ENCODE data around the gene GSDME.

The GSDME gene

GRCh38 chr7:24722386-24723177 lies 34.7 kb downstream of the GSDME start:
- peak; percentile 63 for DNase-seq (ENCODE audit: low spot score)

GRCh38 chr7:24721481-24722001 lies 35.7 kb downstream of the GSDME start:
- DNase-seq (ENCODE audit: low spot score) = peak; percentile 40

DNA sequence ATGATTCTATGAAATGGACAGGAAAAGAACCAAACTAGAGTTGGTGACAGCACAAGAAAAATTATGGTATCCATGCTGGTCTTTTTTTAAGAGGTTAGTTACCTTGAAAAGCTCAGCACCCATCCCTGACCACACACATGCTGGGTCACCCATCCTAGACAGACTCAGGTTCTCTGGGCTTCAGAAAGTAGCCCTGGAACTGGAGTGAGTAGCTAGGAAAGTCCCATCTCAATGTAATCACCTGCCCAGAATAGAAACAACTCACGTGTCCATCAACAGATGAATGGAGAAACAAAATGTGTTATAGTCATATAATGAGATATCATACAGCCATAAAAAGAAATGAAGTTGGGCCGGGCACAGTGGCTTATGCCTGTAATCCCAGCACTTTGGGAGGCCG lies 37.0 kb downstream of the GSDME start:
- no peak for DNase-seq (ENCODE audit: low spot score)

DNA sequence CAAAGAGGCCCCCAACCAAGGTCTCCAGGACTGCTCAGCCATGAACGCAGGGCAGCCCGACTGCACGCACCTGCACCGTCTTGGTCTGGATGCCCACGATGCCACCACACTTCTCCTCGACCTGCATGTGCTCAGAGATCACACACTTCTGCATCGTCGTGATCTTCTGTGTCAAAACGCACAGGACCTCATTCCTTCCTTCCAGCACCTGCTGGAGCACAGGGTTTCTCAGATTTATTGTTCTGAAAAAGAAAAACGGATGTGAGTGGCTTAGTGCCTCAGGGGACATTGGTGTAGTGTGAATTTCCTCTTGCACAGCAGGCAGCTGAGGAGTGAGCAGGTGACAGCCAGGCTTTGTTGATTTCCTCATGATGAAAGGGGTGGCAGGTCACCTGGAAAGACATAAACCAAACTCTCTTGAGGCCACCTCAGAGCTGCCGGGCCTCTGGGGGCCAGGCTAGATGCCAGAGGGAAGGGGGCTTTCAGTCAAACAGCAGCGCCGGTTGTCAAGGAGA lies 38.2 kb downstream of the GSDME start:
- peak; percentile 28 for DNase-seq (ENCODE audit: low spot score)

- no peak for DNase-seq (ENCODE audit: low spot score)
These were observed 38.8 kb downstream of the GSDME start for GRCh38 chr7:24718431-24718831.

- no peak for DNase-seq (ENCODE audit: low spot score)
These were observed 39.5 kb downstream of the GSDME start for GRCh38 chr7:24717694-24718320.

DNA sequence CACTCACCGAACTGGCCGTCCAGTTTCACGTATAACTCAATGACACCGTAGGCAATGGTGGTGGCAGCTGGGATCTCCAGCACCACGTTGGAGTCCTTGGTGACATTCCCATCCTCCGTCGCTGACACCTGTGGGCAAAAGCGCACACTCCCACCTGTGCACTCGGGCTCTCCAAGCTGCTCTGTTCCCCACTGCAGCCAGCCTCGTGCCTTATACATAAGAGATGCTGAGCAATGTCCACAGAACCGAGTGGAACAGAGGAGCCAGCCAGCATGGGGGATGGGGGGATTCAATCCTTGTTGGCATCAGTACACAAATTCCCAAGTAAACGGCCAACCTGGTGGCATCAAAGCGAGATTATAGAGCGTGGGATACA lies 40.0 kb downstream of the GSDME start:
- DNase-seq (ENCODE audit: low spot score) = no peak

DNA sequence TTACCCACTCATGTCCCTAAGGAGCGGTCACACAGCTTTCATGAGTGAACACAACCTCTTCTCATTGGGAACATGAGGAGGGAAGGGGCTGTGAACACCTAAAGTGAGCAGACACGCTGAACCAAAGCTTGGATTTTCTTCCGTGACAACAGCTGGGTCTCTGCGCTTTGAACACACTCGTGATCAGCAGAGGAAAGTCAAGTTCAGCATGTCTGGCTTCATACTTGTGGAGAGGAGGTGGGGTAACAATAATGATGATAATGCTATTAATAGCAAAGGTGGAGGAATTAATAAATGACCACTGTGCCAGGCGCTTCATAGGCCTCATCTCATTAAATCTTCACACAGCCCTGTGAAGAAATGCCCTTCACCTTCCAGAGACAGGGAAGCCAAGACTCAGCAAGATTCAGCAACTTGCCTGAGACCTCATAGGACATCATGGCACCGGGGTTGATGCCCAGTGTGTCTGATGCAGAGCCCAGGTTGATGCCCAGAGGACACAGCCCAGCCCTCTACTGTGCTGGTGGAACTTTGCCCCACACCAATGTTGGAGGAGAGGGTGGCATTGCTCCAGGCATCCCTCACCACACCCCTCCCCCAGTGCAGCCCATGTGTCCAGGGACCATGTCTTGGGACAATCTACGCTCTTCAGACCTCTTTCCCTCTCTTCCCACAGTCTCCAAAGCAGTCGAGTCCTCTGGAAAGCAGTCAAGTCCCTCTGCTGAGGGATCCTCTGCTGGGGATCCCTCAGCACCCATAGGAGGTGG lies 40.6 kb downstream of the GSDME start:
- no peak for DNase-seq (ENCODE audit: low spot score)

GRCh38 chr7:24715661-24716479 lies 41.4 kb downstream of the GSDME start:
- DNase-seq (ENCODE audit: low spot score) = no peak

DNA sequence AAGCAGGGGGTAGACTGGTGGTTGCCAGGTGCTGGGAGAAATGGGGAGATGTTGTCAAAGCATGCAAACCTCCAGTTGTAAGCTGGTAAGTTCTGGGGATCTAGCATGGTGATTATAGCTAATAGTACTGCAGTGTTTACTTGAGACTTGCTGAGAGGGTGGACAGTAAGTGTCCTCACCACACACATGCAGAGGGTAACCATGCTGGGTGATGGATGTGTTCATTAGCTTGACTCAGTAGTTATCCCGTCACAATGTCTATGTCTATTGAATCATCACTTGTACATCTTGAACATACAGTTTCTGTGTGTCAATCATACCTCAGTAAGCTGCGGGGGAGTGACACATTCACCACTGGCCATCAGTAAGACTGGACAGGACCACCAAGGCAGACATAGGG lies 42.1 kb downstream of the GSDME start:
- DNase-seq (ENCODE audit: low spot score) = no peak

DNA sequence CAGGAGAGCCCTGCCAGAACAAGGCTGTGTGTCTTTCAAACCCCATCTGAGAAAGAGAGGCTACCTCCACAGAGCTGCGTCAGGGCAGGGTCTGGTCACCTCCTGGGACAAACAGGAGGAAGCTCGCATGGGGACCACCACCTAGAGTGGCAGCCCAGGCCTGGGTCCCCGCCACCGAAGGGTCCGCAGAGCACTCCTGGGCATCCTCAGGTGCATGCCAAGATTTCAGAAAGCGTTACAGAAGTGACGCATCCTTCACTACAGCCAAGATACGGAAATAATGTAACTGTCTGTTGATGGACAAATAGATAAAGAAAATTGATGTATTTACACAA lies 42.6 kb downstream of the GSDME start:
- DNase-seq (ENCODE audit: low spot score) = no peak

DNA sequence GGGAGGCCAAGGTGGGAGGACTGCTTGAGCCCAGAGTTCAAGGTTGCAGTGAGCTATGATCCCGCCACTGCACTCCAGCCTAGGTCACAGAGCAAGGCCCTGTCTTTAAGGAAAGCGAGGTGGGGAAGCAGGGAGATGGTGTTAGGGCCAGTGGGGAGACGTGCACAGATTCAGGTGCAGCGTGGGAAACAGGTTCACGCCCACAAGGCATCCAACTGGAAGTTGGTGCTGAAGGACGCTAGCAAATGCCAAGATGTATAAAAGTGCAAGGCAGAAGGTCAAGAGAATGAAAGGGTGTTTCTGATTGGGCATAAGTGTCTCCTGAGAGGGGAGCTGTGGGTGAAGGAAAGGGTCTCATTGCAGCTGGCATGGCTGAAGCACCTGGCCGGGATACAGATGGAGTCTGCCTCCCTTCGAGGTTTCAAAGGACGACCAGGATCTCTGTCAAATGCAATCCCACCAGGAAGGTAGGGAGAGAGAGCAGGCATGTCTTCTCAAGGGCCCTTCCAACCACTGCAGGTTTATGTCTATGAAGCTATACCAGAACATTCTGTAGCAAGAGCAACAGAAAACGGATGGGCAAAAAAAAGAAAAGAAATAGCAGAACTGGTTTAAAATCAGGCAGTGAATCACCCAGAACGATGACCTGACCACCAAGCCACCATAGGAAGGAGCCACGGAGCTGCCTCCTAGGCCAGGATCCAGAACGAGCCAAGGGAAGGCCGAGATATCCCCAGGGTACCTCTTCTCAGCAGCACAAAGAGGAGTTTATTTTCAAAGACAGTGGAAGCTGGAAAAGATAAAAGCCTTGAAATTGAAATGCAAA lies 43.2 kb downstream of the GSDME start:
- DNase-seq (ENCODE audit: low spot score) = no peak

DNA sequence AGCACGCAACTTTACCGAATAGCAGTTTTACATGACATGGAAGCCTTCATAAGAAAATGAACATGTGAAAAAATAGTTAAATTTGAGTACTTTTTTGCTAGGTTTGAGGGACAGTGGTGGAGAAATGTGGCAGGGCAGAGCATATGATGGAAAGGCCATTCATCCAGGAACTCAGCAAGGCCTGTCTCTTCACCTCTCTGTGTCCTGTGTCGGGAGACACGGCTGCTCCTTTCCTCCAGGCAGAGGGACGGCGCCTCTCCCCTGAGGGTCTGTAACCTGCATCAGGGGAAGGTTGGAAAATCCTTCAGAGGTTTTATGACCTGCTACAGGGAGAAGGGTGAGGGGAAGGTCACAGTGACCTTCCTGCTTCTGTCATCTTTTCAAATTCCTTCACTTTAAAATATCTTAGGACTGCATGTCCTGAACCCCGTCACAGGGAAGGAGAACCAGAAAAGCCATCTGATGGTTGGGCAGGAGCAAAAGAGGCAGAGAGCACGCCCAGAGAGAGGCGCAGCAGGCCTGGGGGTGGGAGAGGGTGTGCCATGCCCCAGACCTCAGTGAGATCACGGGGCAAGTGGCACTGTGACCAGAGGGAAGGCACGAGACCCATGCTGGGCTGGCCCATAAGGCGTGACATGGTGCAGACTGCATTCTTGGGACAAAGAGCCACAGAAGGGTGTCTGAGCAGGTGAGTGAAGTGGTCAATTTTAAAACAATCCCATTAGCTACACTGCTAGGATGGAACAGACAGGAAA lies 44.0 kb downstream of the GSDME start:
- DNase-seq (ENCODE audit: low spot score) = no peak

DNA sequence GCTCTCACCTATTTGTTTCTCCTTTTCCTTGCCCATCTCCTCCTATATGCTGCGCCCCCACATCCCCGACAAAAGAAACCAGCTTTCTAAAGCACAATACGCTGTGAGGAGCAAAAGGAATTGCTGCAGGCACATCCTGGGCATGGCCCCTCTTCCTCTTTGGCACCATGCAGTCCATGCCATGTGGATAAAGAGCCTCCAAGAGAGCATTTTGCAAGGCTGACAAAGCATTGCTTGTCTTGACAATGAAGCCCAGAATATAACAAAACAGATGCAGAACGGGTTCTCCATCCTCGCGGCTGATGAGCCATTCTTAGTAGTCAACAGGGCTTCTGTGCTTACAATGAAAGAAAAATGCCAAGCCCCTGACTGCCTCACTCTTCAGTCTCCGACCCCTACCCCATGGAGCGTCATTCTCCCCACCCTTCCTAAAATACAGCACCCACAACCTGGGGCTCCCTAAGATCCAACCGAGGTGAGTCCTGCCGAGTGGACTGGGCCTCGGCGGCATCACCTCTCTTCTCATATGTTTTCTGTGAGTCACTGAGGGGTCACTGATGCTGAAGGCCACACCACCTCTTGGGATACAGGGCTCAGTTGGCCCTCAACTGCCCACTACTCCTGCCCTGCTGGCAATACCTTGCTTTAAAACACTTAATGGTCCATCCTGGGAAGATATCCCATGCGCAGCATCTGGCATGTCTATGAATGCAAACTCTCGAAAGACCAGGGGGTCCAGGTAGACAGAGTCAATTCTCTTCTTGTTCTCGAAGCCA lies 47.5 kb downstream of the GSDME start:
- DNase-seq (ENCODE audit: low spot score) = no peak

DNA sequence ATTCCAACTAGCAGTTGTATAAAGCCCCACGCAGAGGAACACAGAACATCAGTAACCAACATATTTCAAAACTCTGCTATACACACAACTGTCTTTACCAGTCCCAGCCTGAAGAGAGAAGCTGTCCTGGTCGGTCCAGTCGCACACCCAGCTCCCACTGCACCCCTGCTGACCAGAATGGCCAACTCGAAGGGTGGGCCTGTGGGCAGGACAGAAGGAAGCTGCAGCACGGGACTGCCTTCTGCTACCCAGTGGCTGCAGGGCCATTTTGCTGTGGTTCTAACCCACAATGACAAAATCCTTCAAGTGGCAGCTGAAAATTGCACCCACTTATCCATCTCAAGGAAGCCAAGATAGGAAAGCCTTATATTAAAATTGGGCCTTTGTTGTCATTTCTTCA lies 48.2 kb downstream of the GSDME start:
- DNase-seq (ENCODE audit: low spot score) = no peak

GRCh38 chr7:24707988-24708615 lies 49.2 kb downstream of the GSDME start:
- DNase-seq (ENCODE audit: low spot score) = no peak

- DNase-seq (ENCODE audit: low spot score) = no peak
These were observed 50.8 kb downstream of the GSDME start for GRCh38 chr7:24706211-24707170.

DNA sequence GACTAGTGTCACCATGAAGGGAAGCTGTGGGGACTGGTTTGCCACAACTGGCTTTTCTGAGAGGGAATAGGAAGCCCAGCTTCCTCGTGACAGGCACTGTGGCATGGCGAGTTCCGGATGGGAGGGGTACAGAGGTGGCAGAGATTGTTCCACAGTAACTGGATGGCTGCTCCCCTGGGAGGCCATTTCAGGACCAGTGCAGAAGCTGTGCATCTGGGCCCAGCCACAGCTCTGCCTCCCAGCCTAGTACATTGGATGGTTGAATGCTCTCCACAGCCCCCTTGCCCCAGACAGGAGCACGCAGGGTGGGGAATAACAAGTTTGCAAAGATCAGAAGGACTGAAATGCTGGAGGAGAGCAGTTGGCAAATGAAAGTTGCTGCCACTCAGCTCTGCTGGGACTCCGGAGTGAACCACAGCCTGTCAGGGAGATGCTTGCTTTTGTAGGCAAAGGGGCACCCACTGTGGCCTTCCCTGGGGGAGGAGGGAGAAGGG lies 51.8 kb downstream of the GSDME start:
- no peak for DNase-seq (ENCODE audit: low spot score)

All from left forelimb (tissue), 1 donor.